ENCODE measurements around the gene SEPTIN7.

Gene SEPTIN7

GRCh38 chr7:35839860-35840854 is 39.3 kb downstream of the SEPTIN7 start:
- DNase-seq = no peak

- no peak for DNase-seq
Measured at GRCh38 chr7:35846816-35847412, 46.1 kb downstream of the SEPTIN7 start.

DNA sequence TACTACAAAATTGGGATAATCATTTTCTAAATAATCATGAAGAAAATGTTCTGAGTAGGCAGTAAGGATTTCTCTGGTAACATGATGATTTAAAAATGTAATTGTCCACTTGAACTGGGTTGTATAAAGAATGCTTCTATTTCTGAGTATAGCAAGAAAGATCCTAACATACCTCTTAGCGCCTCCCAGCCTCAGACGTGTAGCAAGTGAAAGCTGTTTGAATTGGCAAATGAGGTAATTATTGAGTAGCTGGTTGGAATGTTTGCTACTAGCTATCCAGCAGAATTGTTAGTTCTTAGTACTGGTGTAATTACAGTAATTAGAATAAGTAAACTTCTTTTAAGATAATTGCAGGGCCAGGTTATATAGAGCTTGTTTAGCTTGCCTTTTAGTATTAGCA is 47.9 kb downstream of the SEPTIN7 start:
- no peak for DNase-seq

GRCh38 chr7:35849158-35849831 is 48.4 kb downstream of the SEPTIN7 start:
- DNase-seq = no peak

- DNase-seq = no peak
Measured at GRCh38 chr7:35849954-35850353, 49.1 kb downstream of the SEPTIN7 start.

Measured in activated naive CD4-positive, alpha-beta T cell (primary cell).